ENCODE measurements around the gene GCNT4. TPM values are rescaled to one million over a fixed set of nuclear protein-coding genes. Genes with fewer than 3 reads are reported as not detected.

Gene GCNT4
- total and polyA plus RNA-seq, 2 of the 8 experiments (the other 6 are each of a cell fraction or from before 2014, with no cell fraction given): 1.1 to 14.5 TPM

- FAIRE-seq (no peak), DNase-seq (ENCODE audit: low read depth in 1 of 2, low spot score in 2 of 2) (no peak)
- Histone ChIP-seq H3K4me2 (ENCODE audit: insufficient read depth in 1 of 2, low read depth in 2 of 2, low read length in 2 of 2) (no peak overlapping the region), H2BK20ac (ENCODE audit: low read length) (no peak overlapping the region), H3K18ac (ENCODE audit: extremely low read depth, low read length) (no peak overlapping the region), H2BK5ac (ENCODE audit: low read depth, low read length) (no peak overlapping the region), H2AK5ac (ENCODE audit: low read depth, low read length) (no peak overlapping the region), H2AFZ (ENCODE audit: low read length) (no peak overlapping the region), H2BK12ac (ENCODE audit: low read depth, low read length) (no peak overlapping the region), H3K4me3 (ENCODE audit: extremely low read depth in 1 of 4, insufficient read depth in 2 of 4, low read depth in 3 of 4, low read length in 4 of 4) (no peak overlapping the region), H3K9ac (replicated peaks in 1 of 4; ENCODE audit: extremely low read depth in 1 of 4, low read depth in 3 of 4, low read length in 3 of 4) (no peak overlapping the region), H3K56ac (replicated peaks; ENCODE audit: insufficient read length, low read depth, low read length) (no peak overlapping the region), H3K27me3 (replicated peaks in 1 of 4; ENCODE audit: control insufficient read depth in 3 of 4, extremely low read depth in 1 of 4, insufficient read depth in 3 of 4, low read length in 3 of 4) (no peaks in the 10 kb centered on the region), H3K23me2 (ENCODE audit: low read depth, low read length) (no peaks in the 10 kb centered on the region), H3K36me3 (ENCODE audit: control insufficient read depth in 2 of 4, insufficient read depth in 4 of 4, low read length in 3 of 4) (no peaks in the 10 kb centered on the region), H3K27ac (ENCODE audit: low read depth, low read length) (no peak overlapping the region), H3K14ac (ENCODE audit: insufficient read length) (no peak overlapping the region), H3K23ac (ENCODE audit: insufficient read length) (no peak overlapping the region), H2BK120ac (replicated peaks; ENCODE audit: low read depth, low read length) (no peak overlapping the region), H4K8ac (ENCODE audit: extremely low read depth, insufficient read depth, low read length) (no peak overlapping the region), H3K79me2 (ENCODE audit: control insufficient read depth in 1 of 2, insufficient read depth in 2 of 2, low read length in 2 of 2) (no peaks in the 10 kb centered on the region), H3K9me3 (ENCODE audit: insufficient read depth in 2 of 2, low read depth in 1 of 2, low read length in 1 of 2) (no peaks in the 10 kb centered on the region), H4K5ac (ENCODE audit: insufficient read length, low read depth, low read length) (no peak overlapping the region), H3K4me1 (replicated peaks in 1 of 4; ENCODE audit: control insufficient read depth in 3 of 4, insufficient read depth in 4 of 4, low read length in 3 of 4) (no peaks in the 10 kb centered on the region), H4K20me1 (replicated peaks in 1 of 2; ENCODE audit: control insufficient read depth in 1 of 2, insufficient read depth in 2 of 2, low read length in 2 of 2) (no peaks in the 10 kb centered on the region), H4K91ac (replicated peaks; ENCODE audit: insufficient read length, low read length) (no peak overlapping the region), H3K79me1 (ENCODE audit: low read depth, low read length) (no peaks in the 10 kb centered on the region), H3K4ac (replicated peaks; ENCODE audit: insufficient read length, low read depth, low read length) (no peak overlapping the region), H2BK15ac (ENCODE audit: low read length) (no peak overlapping the region)
- CTCF ChIA-PET (ENCODE audit: partially characterized antibody): interaction anchor here (1.1 to 2.1 kb wide), 2 partner anchors 21 kb away, joined by 3 to 7 read pairs; no protein-coding TSS in a partner anchor
- TF ChIP-seq PHF8 (conservative IDR thresholded peaks at IDR 0.05; ENCODE audit: low read depth, low read length): no peak
- POLR2A ChIA-PET (ENCODE audit: partially characterized antibody): interaction anchor here (2.0 kb wide), 1 partner anchor 16 kb away, joined by 7 read pairs; no protein-coding TSS in a partner anchor
Measured at GRCh38 chr5:75071100-75071499, 18.7 kb upstream of the GCNT4 start.
